ENCODE measurements around the gene DOCK1.

The DOCK1 gene

GRCh38 chr10:126956712-126957108, 51.5 kb downstream of the DOCK1 start:
- TF ChIP-seq CTCF (IDR thresholded peaks at IDR 0.05; ENCODE audit: low read depth, low read length): no peak
- DNase-seq (ENCODE audit: low read depth in 2 of 2): no peak

GRCh38 chr10:126957111-126957510, 51.9 kb downstream of the DOCK1 start:
- no peak for DNase-seq (ENCODE audit: low read depth in 2 of 2)
- TF ChIP-seq CTCF (IDR thresholded peaks at IDR 0.05; ENCODE audit: low read depth, low read length): no peak
- no peak overlapping the region for H3K4me3 ChIP-seq (replicated peaks in 1 of 2; ENCODE audit: low read depth in 2 of 2, low read length in 2 of 2)

More at GRCh38 chr10:126956712-126957108, 51.5 kb downstream of the DOCK1 start:
- no peak overlapping the region for H3K4me3 ChIP-seq (replicated peaks in 1 of 2; ENCODE audit: low read depth in 2 of 2, low read length in 2 of 2)

- H3K4me3 ChIP-seq (replicated peaks in 1 of 2; ENCODE audit: low read depth in 2 of 2, low read length in 2 of 2): no peak overlapping the region
- no peak for TF ChIP-seq CTCF (IDR thresholded peaks at IDR 0.05; ENCODE audit: low read depth, low read length)
- DNase-seq (ENCODE audit: low read depth in 2 of 2): no peak
Measured at GRCh38 chr10:126959431-126959830, 54.2 kb downstream of the DOCK1 start.

GRCh38 chr10:126959906-126960685, 54.9 kb downstream of the DOCK1 start:
- no peak overlapping the region for H3K4me3 ChIP-seq (replicated peaks in 1 of 2; ENCODE audit: low read depth in 2 of 2, low read length in 2 of 2)
- no peak for TF ChIP-seq CTCF (IDR thresholded peaks at IDR 0.05; ENCODE audit: low read depth, low read length)
- no peak for DNase-seq (ENCODE audit: low read depth in 2 of 2)

GRCh38 chr10:126963354-126963753, 58.1 kb downstream of the DOCK1 start:
- no peak overlapping the region for H3K4me3 ChIP-seq (replicated peaks in 1 of 2; ENCODE audit: low read depth in 2 of 2, low read length in 2 of 2)
- no peak for DNase-seq (ENCODE audit: low read depth in 2 of 2)
- no peak for TF ChIP-seq CTCF (IDR thresholded peaks at IDR 0.05; ENCODE audit: low read depth, low read length)

GRCh38 chr10:126964190-126964589, 59.0 kb downstream of the DOCK1 start:
- no peak for DNase-seq (ENCODE audit: low read depth in 2 of 2)
- no peak for TF ChIP-seq CTCF (IDR thresholded peaks at IDR 0.05; ENCODE audit: low read depth, low read length)
- no peak overlapping the region for H3K4me3 ChIP-seq (replicated peaks in 1 of 2; ENCODE audit: low read depth in 2 of 2, low read length in 2 of 2)

GRCh38 chr10:126966938-126967337, 61.7 kb downstream of the DOCK1 start:
- no peak for DNase-seq (ENCODE audit: low read depth in 2 of 2)
- TF ChIP-seq CTCF (IDR thresholded peaks at IDR 0.05; ENCODE audit: low read depth, low read length): no peak
- H3K4me3 ChIP-seq (replicated peaks in 1 of 2; ENCODE audit: low read depth in 2 of 2, low read length in 2 of 2): no peak overlapping the region
